Measurements from ENCODE around the gene ZNF329. TPM values are rescaled to one million over a fixed set of nuclear protein-coding genes. Genes with fewer than 3 reads are reported as not detected.

Gene ZNF329
- 2.5 to 3.1 TPM (median 2.8 TPM) in 5 replicates for total RNA-seq (2022; extraction: Qiagen RNA extraction)

DNA sequence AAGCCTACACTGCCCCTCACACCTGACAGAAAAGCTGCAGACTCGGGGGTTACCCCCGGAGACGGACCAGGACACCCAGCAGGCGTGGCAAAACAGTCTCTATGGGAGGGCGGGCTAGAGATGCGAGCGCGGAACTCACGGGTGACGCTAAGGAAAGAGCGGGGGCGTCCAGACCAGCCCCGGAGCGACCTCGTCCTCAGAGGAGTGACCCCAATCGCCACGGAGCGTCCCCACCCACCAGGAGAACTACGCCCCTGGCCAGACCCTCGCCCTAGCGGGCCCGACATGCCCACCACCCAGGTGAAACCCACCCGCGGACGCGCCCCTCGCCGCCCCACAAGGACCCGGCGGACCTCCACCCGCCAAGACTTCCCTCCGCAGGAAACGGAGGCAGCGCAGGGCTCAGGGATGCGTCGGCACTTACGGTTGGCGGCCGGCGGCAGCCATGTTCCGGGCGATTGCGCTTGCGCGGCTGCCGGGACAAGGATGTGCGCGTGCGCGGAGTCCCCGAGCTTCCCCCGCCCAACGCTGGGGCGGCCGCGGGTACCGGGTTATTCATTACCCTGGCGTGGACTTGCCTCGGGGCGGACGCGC is at the start of gene ZNF329:
Gene ZNF329 (minus strand): TSS at position 462 of the 594 bp plus-strand sequence. CDS start 21,286 bp downstream, outside the sequence.

DNA sequence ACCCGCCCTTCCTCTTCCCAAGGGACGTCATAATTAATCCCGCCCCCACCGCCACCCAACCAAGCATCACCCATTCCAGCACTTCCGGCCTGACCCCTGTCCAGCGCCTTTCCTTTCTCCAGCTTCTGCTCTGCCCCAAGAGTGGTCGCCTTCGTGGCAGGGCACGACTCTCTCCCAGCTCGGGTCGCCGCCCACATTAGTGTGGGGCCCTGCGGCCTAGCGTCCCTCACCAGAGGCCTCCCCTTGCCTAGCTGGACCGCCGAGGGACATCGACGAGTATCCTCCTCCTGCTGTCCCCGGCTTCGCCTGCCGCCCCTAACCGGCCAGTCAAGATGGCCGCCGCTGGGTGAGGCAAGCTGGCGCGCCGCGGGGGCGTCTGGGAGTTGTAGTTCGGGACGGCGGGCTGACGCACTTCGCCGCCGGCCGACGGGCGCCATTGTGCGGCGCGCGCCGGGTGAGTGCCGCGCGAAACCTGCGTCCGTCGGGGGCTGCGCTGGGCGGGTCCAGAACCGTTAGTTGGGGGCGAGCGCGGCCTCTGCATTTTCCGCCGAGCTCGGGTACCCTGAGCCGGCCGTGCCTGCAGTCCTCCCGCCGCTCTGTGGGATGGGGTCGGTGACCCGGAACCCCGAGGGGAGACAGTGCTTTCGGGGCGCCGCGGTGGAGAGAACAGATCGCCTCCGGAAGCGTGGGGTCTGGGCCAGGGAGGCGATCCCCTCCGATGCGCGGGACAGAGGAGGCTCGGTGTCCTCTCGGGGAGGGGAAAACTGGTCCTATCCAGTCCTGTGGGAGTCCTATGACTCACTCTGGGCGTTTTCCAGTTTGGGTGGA is 32.6 kb upstream of the ZNF329 start, which contains the start of gene ZNF274:
Gene ZNF274 (plus strand): TSS at position 73 of the 828 bp plus-strand sequence. CDS start 905 bp downstream, outside the sequence.

DNA sequence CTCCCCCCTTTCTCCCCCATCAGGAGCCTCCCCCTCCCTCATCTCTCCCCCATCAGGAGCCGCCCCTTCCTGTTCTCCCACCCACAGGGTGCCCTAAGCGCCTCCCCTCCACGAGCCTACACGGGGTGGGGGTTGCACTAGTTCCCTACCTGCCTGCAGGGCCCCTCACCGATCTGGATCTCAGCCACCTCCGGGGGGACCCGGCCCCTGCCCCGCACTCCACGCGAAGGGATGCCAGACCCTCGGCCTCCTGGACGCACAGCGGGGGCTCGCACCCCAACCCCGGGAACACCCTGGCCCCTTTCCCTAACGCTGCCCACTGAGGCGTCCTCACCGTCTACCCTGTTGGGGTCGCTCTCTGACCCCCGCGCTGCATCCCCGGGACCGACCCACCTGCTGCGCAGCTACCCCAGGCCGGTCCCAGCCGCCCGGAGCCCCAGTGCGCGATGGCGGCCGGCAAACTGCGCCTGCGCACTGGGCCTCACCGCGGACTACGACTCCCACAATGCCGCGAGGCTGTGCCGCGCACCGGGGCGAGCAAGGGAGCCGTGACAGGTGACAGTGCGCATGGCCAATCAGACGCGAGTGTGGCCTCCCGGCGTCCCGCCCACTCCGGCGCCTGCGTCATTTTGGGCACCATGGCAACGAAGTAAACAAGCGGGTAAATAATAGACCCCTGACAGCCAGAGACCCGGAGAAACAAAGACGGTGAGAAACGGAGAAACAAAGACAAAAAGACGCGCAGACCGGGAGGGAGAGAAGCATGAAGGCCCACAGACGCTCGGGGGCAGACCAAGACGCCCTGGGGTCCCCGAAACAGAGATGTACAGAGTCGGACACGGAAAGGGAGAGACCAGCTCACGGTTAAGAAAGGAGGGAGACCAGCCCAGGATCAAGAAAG is 52.6 kb downstream of the ZNF329 start, which contains the start of gene ZSCAN18:
Gene ZSCAN18 (minus strand): TSS at position 451 of the 901 bp plus-strand sequence. CDS start 7,964 bp downstream, outside the sequence.

Other genes starting within 250 kb of the ZNF329 start
- 2.6 to 4.1 TPM (median 3.2 TPM) in 5 replicates for gene ZNF417, start 234.2 kb downstream of the ZNF329 start, total RNA-seq (2022; extraction: Qiagen RNA extraction)
- gene ZNF418, start 215.4 kb downstream of the ZNF329 start, total RNA-seq (2022; extraction: Qiagen RNA extraction): 0.52 to 1.7 TPM (median 1.1 TPM) in 5 replicates
- 0.85 to 1.4 TPM (median 1.1 TPM) in 5 replicates for gene ZNF256, start 203.1 kb downstream of the ZNF329 start, total RNA-seq (2022; extraction: Qiagen RNA extraction)
- not detected in 5 replicates for gene C19orf18, start 176.3 kb downstream of the ZNF329 start, total RNA-seq (2022; extraction: Qiagen RNA extraction)
- gene ZNF606, start 148.0 kb downstream of the ZNF329 start, total RNA-seq (2022; extraction: Qiagen RNA extraction): 1.5 to 3.0 TPM (median 2.2 TPM) in 5 replicates
- not detected in 5 replicates for gene ZSCAN1, start 116.8 kb downstream of the ZNF329 start, total RNA-seq (2022; extraction: Qiagen RNA extraction)
- not detected in 5 replicates for gene ZNF135, start 91.5 kb downstream of the ZNF329 start, total RNA-seq (2022; extraction: Qiagen RNA extraction)
- gene ZSCAN18, start 52.6 kb downstream of the ZNF329 start, total RNA-seq (2022; extraction: Qiagen RNA extraction): 2.2 to 5.8 TPM (median 2.4 TPM) in 5 replicates
- 11.6 to 15.2 TPM (median 12.8 TPM) in 5 replicates for gene ZNF274, start 32.3 kb upstream of the ZNF329 start, total RNA-seq (2022; extraction: Qiagen RNA extraction)
- gene ZNF544, start 78.1 kb upstream of the ZNF329 start, total RNA-seq (2022; extraction: Qiagen RNA extraction): 15.5 to 24.6 TPM (median 17.5 TPM) in 5 replicates
- 0.80 to 1.2 TPM (median 0.93 TPM) in 5 replicates for gene ZNF8, start 128.2 kb upstream of the ZNF329 start, total RNA-seq (2022; extraction: Qiagen RNA extraction)
- gene ERVK3-1, start 154.6 kb upstream of the ZNF329 start, total RNA-seq (2022; extraction: Qiagen RNA extraction): 84.3 to 105 TPM (median 89.0 TPM) in 5 replicates
- 2.1 to 3.0 TPM (median 2.4 TPM) in 5 replicates for gene ZSCAN22, start 176.2 kb upstream of the ZNF329 start, total RNA-seq (2022; extraction: Qiagen RNA extraction)
- 8.7 to 15.9 TPM (median 14.4 TPM) in 5 replicates for gene A1BG, start 202.7 kb upstream of the ZNF329 start, total RNA-seq (2022; extraction: Qiagen RNA extraction)
- 0.91 to 1.7 TPM (median 1.3 TPM) in 5 replicates for gene ZNF497, start 212.0 kb upstream of the ZNF329 start, total RNA-seq (2022; extraction: Qiagen RNA extraction)
- gene ZNF837, start 230.2 kb upstream of the ZNF329 start, total RNA-seq (2022; extraction: Qiagen RNA extraction): 0.79 to 1.6 TPM (median 1.4 TPM) in 5 replicates
- gene RPS5, start 236.5 kb upstream of the ZNF329 start, total RNA-seq (2022; extraction: Qiagen RNA extraction): 2,297 to 2,583 TPM (median 2,408 TPM) in 5 replicates
- gene RNF225, start 244.9 kb upstream of the ZNF329 start, total RNA-seq (2022; extraction: Qiagen RNA extraction): 0.18 to 0.37 TPM (median 0.23 TPM) in 4 of 5 replicates, not detected in the other

All from A549 treated with Mapracorat at 1 μM for 4 hours (cell line).